ENCODE data around the gene COL4A6. TPM values are rescaled to one million over a fixed set of nuclear protein-coding genes. Genes with fewer than 3 reads are reported as not detected.

Gene COL4A6
- total and polyA plus RNA-seq, 12 donors, result 0.14 to 1.4 (median 0.73) TPM

DNA sequence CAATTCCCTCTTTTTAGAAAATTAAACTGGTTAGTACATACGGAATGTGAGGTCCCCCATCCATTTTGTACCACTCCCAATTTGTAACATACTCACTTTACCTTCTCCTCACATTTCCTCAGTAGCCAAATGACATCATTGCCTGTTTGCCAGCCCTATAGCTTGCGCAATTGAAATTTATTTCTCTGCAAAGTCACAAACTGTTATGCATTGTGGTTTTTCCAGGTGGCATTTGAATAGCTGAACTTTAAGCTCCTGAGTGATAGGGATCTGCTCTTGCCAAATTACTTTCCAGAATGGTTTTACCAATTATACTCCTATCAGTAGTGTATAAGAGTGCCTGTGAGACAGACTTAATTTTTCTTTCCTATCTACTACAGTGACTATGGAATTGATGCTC, 9.1 kb upstream of the COL4A6 start:
- no peak for DNase-seq
- no peaks in the 10 kb centered on the region for H3K4me1 ChIP-seq (replicated peaks in 1 of 2)
- no peak overlapping the region for H3K27ac ChIP-seq
- WGBS, 4 donors, result 42 to 84% (median 67%) methylated on average over 2 of the region's 2 CpGs
- no peak overlapping the region for H3K4me3 ChIP-seq
- no peaks in the 10 kb centered on the region for H3K27me3 ChIP-seq
- H3K9me3 ChIP-seq (replicated peaks in 1 of 3), result no peaks in the 10 kb centered on the region
- H3K36me3 ChIP-seq (replicated peaks in 1 of 2), result no peaks in the 10 kb centered on the region
- intact Hi-C loops (cut with DNase I), result no loop called here
- no peak for TF ChIP-seq POLR2A (IDR thresholded peaks at IDR 0.05)
- TF ChIP-seq, protein P1, sequence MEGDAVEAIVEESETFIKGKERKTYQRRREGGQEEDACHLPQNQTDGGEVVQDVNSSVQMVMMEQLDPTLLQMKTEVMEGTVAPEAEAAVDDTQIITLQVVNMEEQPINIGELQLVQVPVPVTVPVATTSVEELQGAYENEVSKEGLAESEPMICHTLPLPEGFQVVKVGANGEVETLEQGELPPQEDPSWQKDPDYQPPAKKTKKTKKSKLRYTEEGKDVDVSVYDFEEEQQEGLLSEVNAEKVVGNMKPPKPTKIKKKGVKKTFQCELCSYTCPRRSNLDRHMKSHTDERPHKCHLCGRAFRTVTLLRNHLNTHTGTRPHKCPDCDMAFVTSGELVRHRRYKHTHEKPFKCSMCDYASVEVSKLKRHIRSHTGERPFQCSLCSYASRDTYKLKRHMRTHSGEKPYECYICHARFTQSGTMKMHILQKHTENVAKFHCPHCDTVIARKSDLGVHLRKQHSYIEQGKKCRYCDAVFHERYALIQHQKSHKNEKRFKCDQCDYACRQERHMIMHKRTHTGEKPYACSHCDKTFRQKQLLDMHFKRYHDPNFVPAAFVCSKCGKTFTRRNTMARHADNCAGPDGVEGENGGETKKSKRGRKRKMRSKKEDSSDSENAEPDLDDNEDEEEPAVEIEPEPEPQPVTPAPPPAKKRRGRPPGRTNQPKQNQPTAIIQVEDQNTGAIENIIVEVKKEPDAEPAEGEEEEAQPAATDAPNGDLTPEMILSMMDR (IDR thresholded peaks at IDR 0.05), result no peak

DNA sequence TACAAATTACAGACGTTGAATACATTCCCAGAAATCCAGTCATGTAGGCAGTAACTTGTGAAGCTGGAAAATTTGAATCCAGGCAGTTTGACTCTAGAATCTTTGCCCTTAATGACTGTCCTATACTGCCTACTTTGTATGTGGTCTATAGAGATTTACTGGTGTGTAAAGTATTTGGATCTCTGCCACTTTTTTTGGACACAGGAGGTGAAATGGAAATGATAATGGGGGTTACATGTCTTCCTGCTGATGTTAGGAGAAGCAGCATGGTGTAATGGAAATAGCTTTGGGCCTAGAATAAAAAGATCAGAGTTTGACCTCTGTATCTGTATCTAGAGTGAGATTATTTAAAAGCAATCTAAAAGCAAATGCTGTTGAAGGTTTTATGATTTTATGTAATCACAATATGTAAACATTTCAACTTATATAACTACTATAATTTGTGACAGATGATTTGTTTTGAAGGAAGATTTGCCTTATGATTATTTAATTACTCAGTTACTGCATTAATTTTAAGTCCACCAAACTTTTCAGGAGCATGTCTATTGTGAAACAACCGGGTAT, 4.8 kb upstream of the COL4A6 start:
- no peak for TF ChIP-seq POLR2A (IDR thresholded peaks at IDR 0.05)
- TF ChIP-seq, protein P1 (IDR thresholded peaks at IDR 0.05), result no peak
- Histone ChIP-seq H3K27ac (no peak overlapping the region), H3K4me3 (no peak overlapping the region)

DNA sequence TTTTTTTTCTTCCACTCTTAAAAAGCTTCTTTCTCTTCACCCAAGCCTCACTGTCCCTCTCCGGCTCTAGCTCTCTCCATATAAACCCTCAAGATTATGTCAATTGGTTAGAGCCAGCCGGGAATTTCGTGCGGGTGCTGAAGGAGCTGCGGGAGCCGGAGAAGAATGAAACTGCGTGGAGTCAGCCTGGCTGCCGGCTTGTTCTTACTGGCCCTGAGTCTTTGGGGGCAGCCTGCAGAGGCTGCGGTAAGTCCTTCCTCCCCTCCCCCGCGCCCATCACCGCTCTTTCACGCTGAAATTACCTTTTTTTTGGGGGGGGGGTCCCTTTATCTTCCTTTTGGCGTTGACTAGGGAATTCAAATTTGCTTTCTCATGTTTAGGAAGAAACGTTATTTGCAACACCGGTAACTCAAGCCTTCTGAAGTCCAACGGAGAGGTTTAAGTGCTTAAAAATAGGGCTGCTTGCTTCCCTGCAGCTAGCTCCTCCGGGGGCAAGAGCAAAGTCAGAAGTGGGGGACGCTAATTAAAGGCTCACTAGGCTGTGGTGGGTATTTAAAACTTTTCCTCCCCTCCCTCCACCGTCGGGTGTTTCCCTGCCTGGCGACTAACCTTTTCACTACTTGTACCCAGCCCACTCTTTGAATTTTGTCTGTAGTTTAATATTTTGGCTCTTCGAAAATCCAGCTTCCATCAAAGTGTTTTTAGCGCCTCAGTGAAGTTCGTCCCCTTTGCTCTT, 1.9 kb upstream of the COL4A6 start:
- peak overlapping the region in 3 of 4 donors; percentile 17 to 49 (median 18) for H3K4me3 ChIP-seq
- H3K4me1 ChIP-seq (replicated peaks in 1 of 2), result no peaks in the 10 kb centered on the region
- TF ChIP-seq, protein P1 (IDR thresholded peaks at IDR 0.05), result no peak
- TF ChIP-seq POLR2A (IDR thresholded peaks at IDR 0.05), result no peak
- intact Hi-C loops (cut with DNase I), result no loop called here
- H3K9me3 ChIP-seq (replicated peaks in 1 of 3), result no peaks in the 10 kb centered on the region
- DNase-seq, result peak in 6 of 7 donors; percentile 14 to 46 (median 18)
- H3K27ac ChIP-seq, result no peak overlapping the region
- H3K36me3 ChIP-seq (replicated peaks in 1 of 2), result no peaks in the 10 kb centered on the region
- peaks cover 23% of the 10 kb centered on the region for H3K27me3 ChIP-seq
- WGBS, 4 donors, result 2 to 24% (median 8%) methylated on average over 15 to 25 of the region's 25 CpGs

More for the DNA sequence above, 4.8 kb upstream of the COL4A6 start:
- no peaks in the 10 kb centered on the region for H3K4me1 ChIP-seq (replicated peaks in 1 of 2)
- WGBS, 4 donors, result 50 to 82% (median 69%) methylated on average over 2 of the region's 2 CpGs
- peaks cover 11% of the 10 kb centered on the region for H3K27me3 ChIP-seq
- no peaks in the 10 kb centered on the region for H3K9me3 ChIP-seq (replicated peaks in 1 of 3)
- intact Hi-C loops (cut with DNase I), result no loop called here
- no peak for DNase-seq
- H3K36me3 ChIP-seq (replicated peaks in 1 of 2), result no peaks in the 10 kb centered on the region

DNA sequence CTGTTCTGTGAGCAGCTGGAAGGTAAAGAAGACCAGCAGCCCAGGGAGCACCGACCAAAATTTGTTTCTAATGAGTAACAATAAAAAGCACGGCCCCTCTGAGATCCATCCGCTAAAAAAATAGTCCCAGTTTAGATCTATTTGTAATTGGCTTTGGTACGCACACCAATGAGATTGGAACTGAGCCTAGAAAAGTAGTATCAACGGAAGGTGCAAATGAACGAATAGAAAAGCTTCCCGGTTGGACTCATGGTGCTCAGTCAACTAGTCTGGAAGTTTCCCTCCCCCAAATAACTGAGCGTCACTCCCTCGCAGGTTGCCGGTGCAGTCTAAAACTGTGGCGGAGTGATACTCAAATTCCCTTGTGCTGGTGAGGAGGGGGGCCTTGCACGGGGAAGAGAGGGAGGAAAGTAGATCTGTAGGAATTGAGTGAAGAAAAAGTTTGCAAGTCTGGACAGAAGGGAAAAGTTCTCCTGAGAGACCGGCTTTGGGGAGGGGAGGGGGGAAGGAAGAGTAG, 1.3 kb upstream of the COL4A6 start, which contains the start of gene COL4A5:
Gene COL4A5, plus strand, starts transcription at position 413 of the 517 bp plus-strand sequence. CDS start 288 bp downstream, outside the sequence.
- TF ChIP-seq POLR2A (IDR thresholded peaks at IDR 0.05), result no peak

More for the DNA sequence above, 1.3 kb upstream of the COL4A6 start, which contains the start of gene COL4A5:
- H3K27me3 ChIP-seq, result peaks cover 25% of the 10 kb centered on the region
- intact Hi-C loops (cut with DNase I), result no loop called here
- peak; percentile 23 to 65 (median 58) for DNase-seq
- H3K27ac ChIP-seq, result no peak within 1 kb of the TSS
- no peaks in the 10 kb centered on the region for H3K4me1 ChIP-seq (replicated peaks in 1 of 2)
- no peaks in the 10 kb centered on the region for H3K36me3 ChIP-seq (replicated peaks in 1 of 2)
- WGBS, 4 donors, result 1 to 32% (median 8%) methylated on average over 13 of the region's 13 CpGs
- peak within 1 kb of the TSS in 3 of 4 donors; percentile 17 to 49 (median 18) for H3K4me3 ChIP-seq
- no peaks in the 10 kb centered on the region for H3K9me3 ChIP-seq (replicated peaks in 1 of 3)

Measured in adrenal gland (tissue), 12 donors.